Measurements from ENCODE around the gene GRK4. TPM values are rescaled to one million over a fixed set of nuclear protein-coding genes. Genes with fewer than 3 reads are reported as not detected.

Gene GRK4
- total RNA-seq, 1 donor from 2014 or later: 6.0 TPM

DNA sequence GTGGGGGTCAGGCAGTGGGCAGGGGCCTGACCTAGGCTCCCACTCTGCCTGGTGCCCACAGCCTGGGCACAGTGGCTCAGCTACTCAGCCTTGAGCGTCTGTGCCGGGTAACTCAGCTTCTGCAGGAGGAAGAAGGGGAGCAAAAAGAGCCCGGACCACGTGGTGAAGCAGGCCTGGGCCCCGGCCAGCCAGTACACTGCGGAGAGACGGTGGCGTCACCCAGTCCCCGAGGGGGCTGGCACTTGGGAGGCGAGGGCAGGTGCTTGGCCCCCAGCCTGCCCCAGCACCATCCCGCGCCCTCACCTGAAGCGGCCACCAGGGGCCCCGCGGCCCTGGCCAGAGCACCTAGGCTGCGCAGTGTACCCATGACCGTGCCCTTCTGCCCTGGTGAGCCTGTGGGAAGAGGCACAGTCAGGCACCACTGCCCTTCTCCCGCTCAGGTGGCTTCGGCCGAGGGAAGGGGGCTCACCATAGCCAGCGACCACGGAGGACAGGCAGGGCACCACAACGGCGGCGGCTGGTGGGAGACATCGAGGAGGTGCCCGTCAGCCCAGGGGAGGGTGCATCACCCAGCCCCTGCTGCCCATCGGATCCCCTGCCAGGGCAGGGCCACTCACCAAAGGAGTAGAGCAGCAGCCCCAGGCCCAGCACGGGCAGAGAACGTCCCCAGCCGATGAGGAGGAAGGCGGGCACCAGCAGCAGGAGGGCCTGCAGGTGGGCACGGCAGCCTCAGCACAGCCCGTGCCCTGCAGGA is 32.4 kb upstream of the GRK4 start:
- DNase-seq (ENCODE audit: low spot score): no peak

DNA sequence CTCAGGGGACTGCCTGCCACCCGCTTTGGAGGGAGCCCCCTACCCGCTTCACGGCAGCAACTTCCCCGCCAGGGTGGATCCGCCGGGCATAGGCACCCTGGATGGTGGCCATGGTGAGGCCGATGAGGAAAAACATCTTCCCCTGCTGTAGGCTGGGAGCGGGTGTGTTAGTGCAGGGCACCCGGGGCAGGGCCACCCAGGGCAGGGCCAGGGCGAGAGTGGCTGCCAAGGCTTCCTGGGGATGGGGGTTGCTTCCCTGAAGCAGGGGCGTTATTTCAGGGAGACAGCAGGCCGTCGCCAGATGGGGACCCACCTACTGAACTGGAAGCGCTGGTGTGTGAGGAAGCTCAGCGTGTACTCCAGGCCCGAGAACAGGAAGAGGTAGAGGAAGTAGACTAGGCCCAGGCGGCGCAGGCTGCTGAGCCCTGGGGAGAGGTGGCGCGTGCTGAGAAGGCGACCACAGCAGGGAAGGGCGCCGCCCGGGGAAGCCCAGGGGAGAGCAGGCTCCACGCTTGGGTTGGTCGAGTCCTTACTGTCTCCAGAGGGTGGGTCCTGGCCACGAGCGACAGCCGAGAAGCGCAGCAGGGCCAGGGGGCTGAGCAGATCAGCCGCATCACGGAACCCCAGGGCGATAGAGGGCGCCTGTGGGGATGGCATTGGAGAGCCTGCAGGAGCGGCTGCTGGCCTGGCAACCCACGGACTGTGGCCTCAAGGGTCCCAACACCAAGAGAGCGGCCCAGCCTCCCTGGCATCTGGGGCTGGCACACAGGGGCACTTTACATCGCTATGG is 31.7 kb upstream of the GRK4 start:
- DNase-seq (ENCODE audit: low spot score): no peak

DNA sequence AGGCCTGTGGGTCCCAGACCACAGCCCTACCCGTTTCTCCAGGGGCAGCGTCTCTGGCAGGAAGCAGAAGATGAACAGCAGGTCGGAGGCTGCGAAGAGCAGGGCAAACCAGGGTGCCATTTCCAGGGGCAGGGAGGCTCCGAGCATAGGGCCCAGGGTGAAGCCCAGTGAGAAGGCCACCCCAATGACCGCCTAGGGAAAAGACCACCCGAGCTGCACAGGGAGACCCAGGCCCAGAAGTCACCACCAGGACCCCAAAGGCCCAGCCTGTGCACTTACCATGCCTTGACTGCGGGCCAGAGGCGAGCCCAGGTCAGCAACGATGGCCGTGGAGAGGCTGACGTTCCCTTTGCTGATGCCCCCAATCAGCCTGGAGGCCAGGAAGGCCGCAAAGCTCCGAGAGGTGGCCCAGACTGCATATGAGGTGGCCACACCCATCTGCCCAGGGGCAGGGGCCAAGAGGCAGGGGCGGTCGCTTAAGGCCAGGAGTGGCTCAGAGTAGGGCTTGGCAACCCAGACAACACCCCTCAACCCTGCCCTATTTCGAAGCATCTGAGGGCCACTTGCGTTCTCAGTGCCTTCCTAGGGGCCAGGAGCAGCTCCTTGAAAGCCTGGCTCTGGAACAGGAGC is 30.9 kb upstream of the GRK4 start:
- no peak for DNase-seq (ENCODE audit: low spot score)

DNA sequence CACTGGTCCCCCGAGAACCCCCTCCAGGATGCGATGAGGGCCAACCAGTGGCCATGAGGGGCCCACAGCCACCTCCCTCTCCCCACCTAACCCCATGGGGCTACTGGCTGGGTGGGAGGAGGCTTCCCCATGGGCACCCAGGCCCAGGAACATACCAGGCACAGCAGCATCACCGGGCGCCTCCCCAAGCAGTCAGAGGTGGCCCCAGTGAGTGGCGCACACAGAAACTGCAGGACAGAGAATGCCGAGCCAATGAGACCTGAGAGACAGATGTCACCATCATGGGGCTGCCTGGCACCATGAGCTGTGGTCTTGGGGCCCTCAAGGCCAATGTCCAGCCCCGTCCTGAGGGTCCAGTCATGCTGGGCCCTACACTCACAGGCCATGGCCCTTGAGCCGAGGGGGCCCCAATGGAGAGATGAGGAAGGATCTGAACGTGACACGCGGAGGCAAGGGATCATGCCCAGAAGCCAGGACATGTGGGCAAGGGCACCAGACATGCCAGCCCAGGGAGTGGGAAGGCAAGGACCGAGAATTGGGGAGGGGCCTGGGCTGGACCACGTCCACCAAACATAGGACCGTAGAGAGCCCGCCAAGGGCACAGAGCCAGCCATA is 30.3 kb upstream of the GRK4 start:
- no peak for DNase-seq (ENCODE audit: low spot score)

DNA sequence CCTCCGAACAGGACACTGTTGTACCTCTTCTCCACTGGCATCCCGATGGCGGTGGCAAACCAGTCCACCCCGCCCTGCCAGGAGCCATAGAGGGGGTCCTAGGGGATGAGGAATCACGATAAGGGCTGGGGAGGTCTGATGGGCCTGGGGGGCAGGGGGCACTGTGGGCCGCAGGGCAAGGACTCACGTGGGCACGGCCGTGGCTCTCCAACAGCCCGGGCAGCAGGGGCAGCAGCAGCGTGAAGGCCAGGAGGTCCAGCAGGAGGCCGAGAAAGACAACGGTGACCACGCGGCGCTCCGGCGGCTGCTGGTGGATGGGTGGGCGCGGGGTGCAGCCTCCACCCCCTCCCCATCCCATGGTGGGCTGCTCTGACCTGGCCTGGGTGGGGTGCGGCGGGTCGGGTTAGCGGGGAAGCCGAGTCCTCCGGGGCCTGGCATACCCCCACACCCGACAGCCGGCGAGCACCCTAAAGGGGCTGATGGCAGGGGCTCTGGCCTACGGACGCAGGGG is 29.8 kb upstream of the GRK4 start:
- DNase-seq (ENCODE audit: low spot score): no peak

DNA sequence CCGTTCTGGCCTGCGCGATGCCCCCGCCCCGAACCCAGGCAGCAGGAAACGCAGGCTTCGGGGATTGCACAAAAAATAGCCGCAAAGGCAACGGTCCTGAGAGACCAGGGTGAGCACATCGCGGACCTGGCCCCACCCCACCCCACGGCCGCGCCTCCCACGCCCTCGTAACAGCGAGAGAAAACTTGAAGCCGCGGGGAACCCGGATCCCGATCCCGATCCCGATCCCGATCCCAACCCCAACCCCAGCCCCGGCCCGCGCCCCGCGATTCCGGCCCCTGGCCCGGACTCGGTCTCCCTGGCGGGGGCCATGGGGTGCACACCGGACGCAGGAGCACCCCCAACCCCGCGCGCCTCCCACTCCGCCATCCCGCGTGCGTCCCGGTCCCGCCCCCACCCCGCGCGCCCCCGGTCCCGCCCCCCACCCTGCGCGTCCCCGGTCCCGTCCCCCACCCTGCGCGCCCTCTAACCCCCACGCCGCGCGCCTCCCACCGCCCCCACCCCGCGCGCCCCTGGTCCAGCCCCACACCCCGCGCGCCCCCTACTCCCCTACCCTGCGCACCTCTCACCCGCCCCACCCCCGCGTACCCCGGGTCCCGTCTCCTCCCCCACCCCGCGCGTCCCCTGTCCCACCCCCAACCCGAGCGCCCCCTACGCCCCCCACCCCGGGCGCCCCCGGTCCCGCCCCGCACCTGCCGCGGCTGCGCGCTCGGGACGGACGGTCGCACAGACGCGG is 29.1 kb upstream of the GRK4 start:
- peak; percentile 92 for DNase-seq (ENCODE audit: low spot score)

DNA sequence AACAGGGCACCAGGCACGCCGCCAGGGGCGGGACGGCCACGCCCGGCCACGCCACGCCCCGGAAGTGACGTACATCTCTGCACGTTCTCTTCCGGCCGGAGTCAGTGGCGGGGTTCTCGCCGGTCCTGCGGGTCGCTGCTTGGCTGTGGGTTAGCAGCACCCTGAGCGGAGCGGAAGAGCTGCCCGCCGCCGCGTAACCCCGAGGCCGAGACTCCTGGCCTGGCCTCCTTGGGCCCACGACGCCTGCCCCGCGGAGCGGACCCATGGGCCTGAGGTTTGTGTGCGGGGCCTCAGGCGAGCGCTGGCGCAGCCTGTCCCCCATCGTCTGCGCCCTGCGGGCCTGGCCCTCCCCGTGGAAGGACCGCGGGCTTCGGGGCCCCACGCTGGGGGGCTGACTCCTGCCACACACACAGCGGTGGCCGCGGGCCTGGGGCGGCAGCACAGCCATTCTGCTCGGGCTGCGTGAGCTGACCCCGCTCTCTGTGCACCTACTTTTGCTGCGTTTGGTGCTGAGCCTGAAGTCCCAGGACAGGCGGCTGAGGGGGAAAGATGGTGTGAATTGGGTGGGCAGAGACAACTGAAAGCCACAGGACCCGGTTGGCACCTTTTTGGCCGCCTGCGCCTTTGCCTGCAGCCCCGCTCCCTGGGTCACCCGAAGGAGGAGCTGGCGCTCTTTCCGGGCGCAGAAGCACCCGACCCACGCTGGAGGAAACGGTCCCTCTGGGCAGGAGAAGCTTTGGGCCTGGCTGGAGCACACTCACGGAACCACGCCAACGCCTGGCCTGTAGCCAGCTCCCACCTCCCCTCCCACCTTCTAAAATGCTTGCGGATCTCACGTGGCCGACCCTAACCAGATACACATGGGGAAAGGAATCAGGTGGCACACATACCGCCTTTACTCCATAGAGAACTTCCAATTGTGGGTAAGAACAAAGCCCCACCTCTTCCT is 28.3 kb upstream of the GRK4 start:
- DNase-seq (ENCODE audit: low spot score): peak; percentile 99

DNA sequence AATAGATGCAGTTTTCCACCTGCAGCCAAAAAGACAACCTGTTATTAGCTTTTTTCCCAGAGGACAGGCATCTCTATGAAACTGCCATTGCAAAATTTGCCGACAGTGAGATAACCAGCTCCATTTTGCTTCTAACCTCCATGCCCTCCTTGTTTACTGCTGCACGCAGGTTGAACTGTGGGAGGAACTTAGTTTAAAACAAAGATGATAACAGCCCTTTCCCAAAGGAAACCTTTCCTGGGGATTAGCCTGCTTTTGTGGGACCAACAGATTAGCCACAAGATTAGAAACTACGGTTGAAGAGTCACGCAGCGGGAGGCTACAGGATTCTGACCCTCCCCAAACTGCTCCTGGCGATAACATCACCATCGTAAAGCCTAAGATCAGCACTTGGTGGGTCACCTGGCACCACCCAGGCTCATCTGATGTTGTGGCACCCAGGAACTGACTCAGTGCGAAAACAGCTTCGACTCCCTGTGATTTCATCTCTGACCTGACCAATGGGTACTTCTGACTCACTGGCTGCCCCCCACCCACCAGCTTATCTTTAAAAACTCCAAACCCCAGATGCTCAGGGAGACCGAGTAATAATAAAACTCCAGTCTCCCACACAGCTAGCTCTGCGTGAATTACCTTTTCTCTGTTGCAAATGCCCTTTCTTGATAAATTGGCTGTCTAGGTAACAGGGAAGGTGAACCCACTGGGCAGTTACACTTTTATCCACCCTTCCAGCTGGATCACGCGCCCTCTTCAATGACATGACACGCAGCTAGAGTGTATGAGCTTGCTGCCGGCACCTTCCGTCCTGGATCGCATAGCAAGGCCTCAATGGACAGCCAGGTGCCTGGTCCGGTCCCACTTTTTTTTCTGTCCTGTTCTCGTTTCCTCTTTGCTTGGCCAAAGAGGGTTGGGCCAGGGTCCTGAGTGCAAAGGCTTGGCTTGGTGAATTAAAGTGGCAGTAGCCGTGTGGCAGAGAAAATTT is 27.3 kb upstream of the GRK4 start:
- DNase-seq (ENCODE audit: low spot score): peak; percentile 83

DNA sequence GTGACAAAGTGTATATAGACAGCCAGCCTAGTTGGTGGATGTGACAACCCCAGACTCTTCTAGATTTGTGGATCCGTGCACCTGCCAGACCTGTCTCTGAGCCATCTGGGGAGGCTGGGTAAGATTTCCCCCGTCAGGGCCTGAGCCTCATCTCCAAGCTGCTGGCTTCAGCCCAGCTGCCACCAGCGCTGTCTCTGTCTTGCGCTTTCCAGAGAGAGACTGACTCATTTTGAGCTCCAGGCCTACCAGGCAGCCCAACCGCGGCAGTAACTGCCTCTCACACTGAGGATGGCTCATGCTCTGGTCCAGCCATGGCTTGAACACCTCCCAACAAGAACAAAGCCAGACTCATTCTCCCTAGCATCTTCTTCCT is 26.6 kb upstream of the GRK4 start:
- DNase-seq (ENCODE audit: low spot score): peak; percentile 67

DNA sequence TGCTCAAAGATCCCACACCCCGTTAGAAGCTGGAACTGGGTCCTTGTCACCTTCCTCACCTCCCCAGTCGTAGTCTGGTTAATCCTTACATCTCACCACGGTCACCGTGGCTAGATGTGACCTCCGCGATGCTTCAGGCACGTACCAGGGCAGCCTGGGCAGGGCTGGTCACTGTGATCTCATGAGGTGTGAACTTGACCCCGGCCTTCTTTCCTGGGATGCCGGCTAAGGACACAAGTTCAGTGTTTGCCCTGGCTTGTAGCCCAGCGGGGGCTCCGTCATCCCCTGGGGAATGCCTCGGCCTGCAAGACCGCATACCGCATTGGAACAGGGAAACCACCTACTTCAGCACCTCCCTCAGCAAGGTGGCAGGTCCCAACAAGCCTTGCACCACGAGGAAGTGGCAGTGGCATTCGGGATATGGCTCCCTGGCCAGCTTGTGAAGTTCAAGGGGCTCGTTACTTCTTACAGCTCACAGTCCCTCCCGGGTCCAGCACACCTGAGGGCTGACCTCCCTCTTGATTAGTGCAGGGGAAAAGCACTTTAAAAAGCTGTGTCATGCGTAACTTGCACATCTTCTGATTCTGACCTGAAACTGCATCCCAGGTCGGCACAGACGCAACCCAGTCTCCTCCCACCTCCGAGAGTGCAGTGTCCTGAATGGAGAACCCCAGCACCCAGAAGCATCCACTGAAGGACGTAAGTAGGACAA is 26.1 kb upstream of the GRK4 start:
- peak; percentile 90 for DNase-seq (ENCODE audit: low spot score)

DNA sequence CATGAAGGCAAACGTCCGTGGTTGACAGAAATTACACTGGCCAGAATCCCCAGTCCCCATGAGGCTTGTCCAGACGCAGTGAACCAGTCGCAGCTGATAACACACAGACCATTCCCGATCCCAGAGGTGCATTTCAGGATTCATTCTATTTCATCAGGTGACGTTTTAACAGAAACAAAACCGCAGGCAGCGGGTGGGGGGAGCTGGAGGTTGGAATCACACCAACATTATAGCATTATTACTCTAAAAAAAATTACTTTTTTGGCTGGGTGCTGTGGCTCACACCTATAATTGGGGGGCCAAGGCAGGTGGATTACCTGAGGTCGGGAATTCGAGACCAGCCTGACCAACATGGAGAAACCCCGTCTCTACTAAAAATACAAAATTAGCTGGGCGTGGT is 25.4 kb upstream of the GRK4 start:
- DNase-seq (ENCODE audit: low spot score): peak; percentile 35

DNA sequence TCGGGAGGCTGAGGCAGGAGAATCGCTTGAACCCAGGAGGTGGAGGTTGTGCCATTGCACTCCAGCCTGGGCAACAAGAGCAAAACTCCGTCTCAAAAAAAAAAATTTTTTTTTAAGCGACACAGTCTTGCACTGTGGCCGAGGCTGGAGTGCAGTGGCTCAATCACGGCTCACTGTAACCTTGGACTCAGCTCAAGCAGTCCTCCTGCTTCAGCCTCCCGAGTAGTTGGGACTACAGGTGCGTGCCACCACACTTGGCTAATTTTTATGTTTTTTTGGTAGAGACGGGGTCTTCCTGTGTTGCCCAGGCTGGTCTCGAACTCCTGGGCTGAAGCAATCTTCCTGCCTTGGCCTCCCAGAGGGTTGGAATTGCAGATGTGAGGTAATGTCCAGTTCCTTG is 25.0 kb upstream of the GRK4 start:
- DNase-seq (ENCODE audit: low spot score): peak; percentile 51

DNA sequence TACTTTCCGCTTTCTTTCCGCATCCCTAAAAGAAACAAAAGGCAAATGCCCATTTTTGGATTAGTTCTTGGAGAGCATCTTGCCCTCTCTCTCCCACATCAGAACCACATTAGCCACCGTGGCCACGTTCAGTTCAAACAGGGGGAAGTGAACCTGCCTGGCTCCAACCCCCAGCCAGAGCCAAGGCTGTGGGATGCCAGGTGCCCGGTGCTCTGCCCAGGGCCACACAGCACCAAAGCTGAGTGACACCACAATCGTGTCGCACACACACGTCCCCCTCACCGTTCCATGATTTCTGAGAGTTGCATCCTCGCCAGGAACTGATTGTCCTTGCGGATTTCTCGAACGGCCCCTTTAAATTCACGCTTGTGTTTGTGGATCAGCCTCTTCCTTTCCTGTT is 24.5 kb upstream of the GRK4 start:
- peak; percentile 35 for DNase-seq (ENCODE audit: low spot score)

DNA sequence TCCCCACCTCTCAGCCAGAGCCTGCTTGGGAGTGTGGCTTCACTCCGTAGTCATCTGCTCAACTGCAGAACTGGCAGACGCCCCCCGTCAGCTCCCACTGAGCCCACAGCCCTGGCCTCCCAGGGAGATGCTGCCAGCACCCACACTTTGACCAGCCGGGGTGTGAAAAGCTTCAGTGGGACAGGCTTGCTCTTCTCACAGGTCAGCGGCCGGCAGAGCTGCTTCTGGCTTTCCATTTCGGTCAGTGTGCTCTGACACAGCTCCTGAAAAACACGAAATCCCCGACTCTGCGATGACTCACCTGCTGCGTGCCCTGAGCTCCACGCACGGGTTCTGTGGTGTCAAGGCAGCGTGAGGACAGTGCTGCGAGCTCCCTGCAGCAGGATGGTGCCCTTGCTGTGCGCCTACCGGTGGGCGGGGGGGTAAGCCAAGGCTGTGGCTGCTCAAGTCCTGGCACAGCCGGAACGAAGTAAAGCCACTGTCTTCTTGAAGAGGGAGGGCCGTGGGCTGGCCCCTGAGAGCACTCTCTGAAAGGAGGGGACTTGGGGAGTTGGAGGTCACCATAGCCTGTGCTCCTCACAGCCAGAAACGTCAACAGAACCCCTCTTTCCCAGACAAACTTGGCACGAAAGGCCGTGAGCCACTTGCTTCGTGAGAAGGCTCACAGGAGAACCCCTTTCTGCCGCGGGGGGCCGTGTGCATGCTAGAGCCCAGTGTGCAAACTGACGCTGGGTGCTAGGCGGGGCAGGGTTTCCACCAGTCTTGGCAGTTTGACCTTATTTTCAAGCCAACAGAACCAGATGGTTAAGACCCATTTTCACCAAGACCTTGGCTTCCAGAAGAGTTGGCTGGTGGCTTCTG is 23.8 kb upstream of the GRK4 start:
- peak; percentile 74 for DNase-seq (ENCODE audit: low spot score)

DNA sequence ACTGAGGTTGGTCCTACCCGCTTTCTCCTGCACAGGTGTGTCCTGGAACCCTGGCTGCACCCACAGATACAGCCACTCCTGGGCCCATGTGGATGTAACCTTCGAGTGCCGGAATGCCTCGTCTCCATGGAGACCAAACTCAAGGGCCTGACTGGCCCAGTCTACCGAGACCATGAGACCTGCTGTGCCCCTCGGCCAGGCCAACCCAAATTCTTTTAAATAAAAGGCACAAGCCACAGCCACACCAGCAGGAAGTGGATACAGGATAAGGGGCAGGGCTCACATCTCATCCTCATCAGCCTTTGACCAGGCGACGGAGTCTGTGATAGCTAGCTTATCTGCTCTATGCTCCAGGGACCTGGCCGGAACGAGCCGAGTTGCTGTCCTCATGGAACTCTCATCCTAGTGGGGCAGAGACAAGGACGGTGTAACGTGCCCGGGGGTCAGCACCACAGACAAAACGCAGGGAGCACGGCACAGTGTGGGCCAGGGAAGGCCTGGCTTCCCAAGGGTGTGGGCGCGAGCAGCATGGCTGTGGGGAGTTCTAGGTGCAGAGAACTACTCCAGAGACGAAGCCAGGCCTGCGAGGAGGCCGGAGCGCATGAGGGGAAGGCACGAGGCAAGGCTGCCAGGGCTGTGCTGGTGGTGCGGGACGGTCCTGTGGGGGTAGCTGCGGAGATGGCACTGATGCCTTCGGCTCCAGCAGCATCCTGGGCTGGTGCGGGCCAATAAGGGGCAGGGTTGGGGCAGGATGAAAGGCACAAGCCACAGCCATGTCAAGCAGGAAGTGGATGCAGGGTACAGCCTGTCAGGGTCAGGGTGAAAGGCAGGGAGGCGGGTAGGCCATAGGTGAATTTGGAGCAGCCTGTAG is 22.9 kb upstream of the GRK4 start:
- DNase-seq (ENCODE audit: low spot score): peak; percentile 73
